ENCODE measurements around the gene FUT7. TPM values are rescaled to one million over a fixed set of nuclear protein-coding genes. Genes with fewer than 3 reads are reported as not detected.
A peak's percentile ranks its signal among the peaks of the same experiment; 100 is the strongest.

FUT7 gene
- total and polyA plus RNA-seq, 2 of the 13 experiments (the other 11 are each of a cell fraction or from before 2014, with no cell fraction given), result 0.05 TPM; not detected in 1

DNA sequence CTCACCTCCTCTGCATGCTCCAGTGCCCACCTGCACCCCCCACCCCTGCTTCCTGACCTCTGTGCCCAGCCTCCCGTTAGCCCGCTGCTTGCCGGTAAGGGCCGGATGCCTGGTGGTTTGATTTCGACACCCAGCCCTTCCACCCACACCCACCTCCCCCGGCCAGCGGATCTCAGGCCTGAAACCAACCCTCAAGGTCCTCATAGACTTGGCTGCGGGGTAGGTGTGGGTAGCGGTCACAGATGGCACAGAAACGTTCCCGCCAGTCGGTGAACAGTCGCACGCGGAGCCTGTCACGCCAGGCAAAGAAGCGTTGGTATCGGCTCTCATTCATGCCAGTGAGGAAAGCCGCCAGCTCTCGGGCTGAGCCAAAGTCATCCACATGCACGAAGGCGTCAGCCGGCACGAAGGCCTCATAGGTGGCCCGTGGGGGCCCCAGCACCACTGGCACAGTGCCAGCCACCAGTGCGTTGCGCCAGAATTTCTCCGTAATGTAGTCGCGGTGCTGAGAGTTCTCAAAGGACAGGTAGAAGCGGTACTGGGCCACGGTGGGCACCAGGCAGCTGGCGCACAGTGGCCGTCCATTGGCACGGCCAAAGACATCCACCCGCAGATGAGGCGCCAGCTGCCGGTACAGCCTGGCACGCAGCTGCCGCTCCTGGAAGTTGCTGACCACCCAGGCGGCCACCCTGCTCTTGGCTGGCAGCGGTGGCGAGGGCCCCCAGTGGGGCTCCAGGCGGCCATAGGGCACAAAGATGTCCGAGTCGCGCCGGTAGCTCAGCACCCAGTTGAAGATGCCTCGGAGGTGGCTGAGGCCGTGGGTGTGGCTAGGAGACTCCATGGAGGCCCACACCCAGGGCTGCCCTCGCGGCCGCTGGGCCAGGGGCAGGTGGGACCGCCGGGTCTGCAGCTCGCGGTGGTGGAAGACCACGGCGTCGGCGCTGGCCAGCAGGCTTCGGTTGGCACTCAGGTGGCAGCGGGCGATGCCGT, 1.1 kb downstream of the FUT7 start (continued):
- TF ChIP-seq ATAD3A (CRISPR knock-in tag; IDR thresholded peaks at IDR 0.05) (no peak), NFIB (CRISPR knock-in tag; IDR thresholded peaks at IDR 0.05; ENCODE audit: borderline replicate concordance) (0 out of 2 replicates have a peak, but pooled peaks have one; percentile 50), ETV5 (CRISPR knock-in tag; IDR thresholded peaks at IDR 0.05; ENCODE audit: borderline replicate concordance) (0 out of 2 replicates have a peak, but pooled peaks have one; percentile 23), ZKSCAN8 (CRISPR knock-in tag; IDR thresholded peaks at IDR 0.05; ENCODE audit: borderline replicate concordance) (no peak), HNRNPL (IDR thresholded peaks at IDR 0.05; ENCODE audit: low read depth, low read length) (peak; percentile 88)
- TF ChIP-seq, protein P1, sequence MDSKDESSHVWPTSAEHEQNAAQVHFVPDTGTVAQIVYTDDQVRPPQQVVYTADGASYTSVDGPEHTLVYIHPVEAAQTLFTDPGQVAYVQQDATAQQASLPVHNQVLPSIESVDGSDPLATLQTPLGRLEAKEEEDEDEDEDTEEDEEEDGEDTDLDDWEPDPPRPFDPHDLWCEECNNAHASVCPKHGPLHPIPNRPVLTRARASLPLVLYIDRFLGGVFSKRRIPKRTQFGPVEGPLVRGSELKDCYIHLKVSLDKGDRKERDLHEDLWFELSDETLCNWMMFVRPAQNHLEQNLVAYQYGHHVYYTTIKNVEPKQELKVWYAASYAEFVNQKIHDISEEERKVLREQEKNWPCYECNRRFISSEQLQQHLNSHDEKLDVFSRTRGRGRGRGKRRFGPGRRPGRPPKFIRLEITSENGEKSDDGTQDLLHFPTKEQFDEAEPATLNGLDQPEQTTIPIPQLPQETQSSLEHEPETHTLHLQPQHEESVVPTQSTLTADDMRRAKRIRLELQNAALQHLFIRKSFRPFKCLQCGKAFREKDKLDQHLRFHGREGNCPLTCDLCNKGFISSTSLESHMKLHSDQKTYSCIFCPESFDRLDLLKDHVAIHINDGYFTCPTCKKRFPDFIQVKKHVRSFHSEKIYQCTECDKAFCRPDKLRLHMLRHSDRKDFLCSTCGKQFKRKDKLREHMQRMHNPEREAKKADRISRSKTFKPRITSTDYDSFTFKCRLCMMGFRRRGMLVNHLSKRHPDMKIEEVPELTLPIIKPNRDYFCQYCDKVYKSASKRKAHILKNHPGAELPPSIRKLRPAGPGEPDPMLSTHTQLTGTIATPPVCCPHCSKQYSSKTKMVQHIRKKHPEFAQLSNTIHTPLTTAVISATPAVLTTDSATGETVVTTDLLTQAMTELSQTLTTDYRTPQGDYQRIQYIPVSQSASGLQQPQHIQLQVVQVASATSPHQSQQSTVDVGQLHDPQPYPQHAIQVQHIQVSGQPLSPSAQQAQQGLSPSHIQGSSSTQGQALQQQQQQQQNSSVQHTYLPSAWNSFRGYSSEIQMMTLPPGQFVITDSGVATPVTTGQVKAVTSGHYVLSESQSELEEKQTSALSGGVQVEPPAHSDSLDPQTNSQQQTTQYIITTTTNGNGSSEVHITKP (CRISPR knock-in tag; IDR thresholded peaks at IDR 0.05; ENCODE audit: low read depth), result no peak

DNA sequence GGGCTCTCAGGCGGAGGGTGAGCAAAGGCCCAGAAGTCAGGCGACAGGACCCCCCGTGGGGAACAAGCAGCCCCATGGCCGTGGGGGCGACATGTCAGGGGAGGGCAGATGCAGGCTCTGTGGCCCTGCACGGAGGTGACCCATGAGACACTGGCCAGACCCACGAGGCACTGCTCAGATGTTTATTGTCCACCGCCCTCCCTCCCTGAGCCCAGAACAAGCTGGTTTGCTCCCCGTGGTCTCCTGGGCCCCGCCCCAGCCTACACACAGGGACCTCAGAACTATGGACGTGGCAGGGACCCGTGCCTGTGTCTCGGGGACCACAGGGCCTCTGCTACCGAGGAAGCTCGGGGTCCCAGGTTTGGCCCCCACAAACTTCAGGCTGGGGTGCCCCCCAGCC, 1.9 kb downstream of the FUT7 start:
- in situ Hi-C loops (cut with HindIII; ENCODE audit: extremely low pct_ligation_motif_present, low pct_unique_long_range_greater_than_20kb), result loop anchor here (5.0 to 10.0 kb wide), 2 partner anchors 83 to 185 kb away; partner anchors contain the start of genes AJM1, C8G and PHPT1
- CTCF ChIA-PET (ENCODE audit: low intra/inter-chr PET ratio, low total read pairs), result interaction anchor here (1.1 to 1.2 kb wide), 2 partner anchors 25 to 38 kb away, joined by 4 read pairs; no protein-coding TSS in a partner anchor

More for the DNA sequence above, 1.9 kb downstream of the FUT7 start:
- H3K27me3 ChIP-seq (ENCODE audit: control insufficient read depth in 1 of 2, insufficient read depth in 2 of 2, low read length in 2 of 2), result peaks cover 0 to 19% of the 10 kb centered on the region in 2 experiments; a peak in 2 of 5 replicates
- DNase-seq (ENCODE audit: low spot score), result no peak
- H3K4me1 ChIP-seq (ENCODE audit: insufficient read depth, low read length), result peaks cover 84% of the 10 kb centered on the region
- no peaks in the 10 kb centered on the region for H3K9me3 ChIP-seq (ENCODE audit: low read length)
- POLR2A ChIA-PET, result interaction anchor here (0.6 to 1.4 kb wide), 8 partner anchors 26 to 82 kb away, joined by 3 to 6 read pairs (median 4); partner anchors contain the start of genes CLIC3, MAN1B1, PAXX and SAPCD2
- no peaks in the 10 kb centered on the region for H4K20me1 ChIP-seq (ENCODE audit: insufficient read depth, low read length)
- intact Hi-C loops (cut with micrococcal nuclease; ENCODE audit: unreplicated experiment), result no loop called here
- H2AFZ ChIP-seq (ENCODE audit: low read length), result no peak overlapping the region
- ATAC-seq, result no peak
- peak overlapping the region in 1 of 3 experiments; percentile 35; a peak in 1 of 6 replicates for H3K4me3 ChIP-seq (replicated peaks in 1 of 3; ENCODE audit: insufficient read depth in 1 of 3, low read depth in 2 of 3, low read length in 3 of 3)
- no TSS peak for BruUV-seq (replicated peaks)
- no peak for TF ChIP-seq POLR2AphosphoS5 (IDR thresholded peaks at IDR 0.05; ENCODE audit: low read depth, low read length)
- TF ChIP-seq ZNF343 (CRISPR knock-in tag; IDR thresholded peaks at IDR 0.05), result 0 out of 2 replicates have a peak, but pooled peaks have one; percentile 52
- peak; percentile 6; the same call in 1 of the 2 replicates for TF ChIP-seq ZKSCAN5 (CRISPR knock-in tag; IDR thresholded peaks at IDR 0.05)
- no peak for TF ChIP-seq AHR (CRISPR knock-in tag; IDR thresholded peaks at IDR 0.05)
- TF ChIP-seq RXRA (CRISPR knock-in tag; IDR thresholded peaks at IDR 0.05), result no peak
- TF ChIP-seq PCBP1 (IDR thresholded peaks at IDR 0.05; ENCODE audit: borderline replicate concordance, low read depth, low read length), result 0 out of 2 replicates have a peak, but pooled peaks have one; percentile 21
- no peak for TF ChIP-seq ATF7-NPFF (CRISPR knock-in tag; IDR thresholded peaks at IDR 0.05; ENCODE audit: low read depth)
- H3K4me2 ChIP-seq (ENCODE audit: low read depth, low read length), result peak overlapping the region; percentile 95; the same call in 1 of the 2 replicates
- no peak overlapping the region for H3K9ac ChIP-seq (ENCODE audit: insufficient read depth, low read depth, low read length)
- WGBS (ENCODE audit: low lambda C conversion rate), result no CpG with 5 or more reads among the region's 15 CpGs
- no peak overlapping the region for H3K27ac ChIP-seq (ENCODE audit: extremely low read length, insufficient read depth, low read length)
- no peaks in the 10 kb centered on the region for H3K79me2 ChIP-seq (ENCODE audit: insufficient read depth, low read length)
- no peak for FAIRE-seq
- H3K36me3 ChIP-seq (replicated peaks in 1 of 2; ENCODE audit: control insufficient read depth in 1 of 2, insufficient read depth in 2 of 2, low read length in 2 of 2), result no peaks in the 10 kb centered on the region
